Measurements from ENCODE around the gene GPR32.

GRCh38 chr19:50803633-50804419 is 33.6 kb downstream of the GPR32 start:
- no peak for TF ChIP-seq CTCF (IDR thresholded peaks at IDR 0.05; ENCODE audit: insufficient read depth, low read length, poor library complexity, severe bottlenecking)
- TF ChIP-seq EZH2phosphoT487 (conservative IDR thresholded peaks at IDR 0.05; ENCODE audit: low read length): no peak
